Gastroesophageal sphincter (tissue), 4 donors: ENCODE measurements around the gene GNAI2. TPM values are rescaled to one million over a fixed set of nuclear protein-coding genes. Genes with fewer than 3 reads are reported as not detected.
A peak's percentile ranks its signal among the peaks of the same experiment; 100 is the strongest.

Experiments used
- ATAC-seq: fragments of 150-250 bp; one replicate; pipeline ENCODE4 v1.9.1; 2016; ENCODE audit warnings: mild to moderate bottlenecking, moderate library complexity
- H3K27ac ChIP-seq, 4 donors: fragments of 200-600 bp; sonication (generic) in 3 of 4; 1 replicate in 3 of 4; 2 replicates in 1 of 4; pipeline ENCODE4 v1.5.1; 2016 to 2019
- H3K27me3 ChIP-seq: fragments of 200-600 bp; sonication (generic); one replicate; pipeline ENCODE4 v1.5.1; 2019
- H3K36me3 ChIP-seq, 2 donors: fragments of 200-600 bp; sonication (generic); one replicate each; pipeline ENCODE4 v1.5.1; 2019; ENCODE audit warnings: control low read depth in 1 of 2
- H3K4me1 ChIP-seq, 3 donors: fragments of 200-600 bp; sonication (generic); 1 replicate in 2 of 3; 2 replicates in 1 of 3; pipeline ENCODE4 v1.5.1; 2016 to 2019; ENCODE audit warnings: control low read depth in 2 of 3
- H3K4me3 ChIP-seq, 2 donors: fragments of 200-600 bp; sonication (generic); one replicate each; pipeline ENCODE4 v1.5.1; 2019; ENCODE audit warnings: mild to moderate bottlenecking in 1 of 2, moderate library complexity in 1 of 2
- H3K9me3 ChIP-seq, 3 donors: fragments of 200-600 bp; sonication (generic); one replicate each; pipeline ENCODE4 v1.5.1; 2017 to 2019; ENCODE audit warnings: control low read depth in 2 of 3
- EP300 ChIP-seq: sonication (generic); formaldehyde crosslinking; IDR thresholded peaks from one replicate; pipeline ENCODE4 v1.6.1; 2017; ENCODE audit warnings: antibody characterized with exemption, mild to moderate bottlenecking
- POLR2A ChIP-seq, 2 donors: fragments of 450-650 bp; IDR thresholded peaks; one replicate each; pipeline ENCODE4 v1.6.1; 2017; ENCODE audit warnings: antibody characterized with exemption in 2 of 2, mild to moderate bottlenecking in 2 of 2, moderate library complexity in 1 of 2
- POLR2AphosphoS5 ChIP-seq: sonication (generic); formaldehyde crosslinking; IDR thresholded peaks from one replicate; pipeline ENCODE4 v1.6.1; 2017; ENCODE audit warnings: antibody characterized with exemption
- WGBS, 2 donors: methylation state at CpG; one replicate each; pipeline ENCODE4 v1.1.5; 2018; ENCODE audit warnings: low coverage in 1 of 2; 5-methylcytosine and 5-hydroxymethylcytosine counted together
- total RNA-seq, 4 donors: library from RNA; depleted of rRNA; stranded (reverse); fragments of >200 nt; gene quantifications; one replicate each; pipeline ENCODE4 v1.1.0, GENCODE V29; 2016
- TF ChIP-seq, protein P1 (sequence below), 4 experiments: fragments of 200-600 bp in 2 of 4; fragments of 450-650 bp in 2 of 4; sonication (generic) in 1 of 4; IDR thresholded peaks; one replicate each; pipeline ENCODE4 v1.5.1; 2017 to 2019; ENCODE audit warnings: antibody characterized with exemption in 4 of 4, mild to moderate bottlenecking in 2 of 4, moderate library complexity in 2 of 4

Gene GNAI2
- total RNA-seq, result 100 to 1,000 TPM; 172 to 262 (median 222) TPM

DNA sequence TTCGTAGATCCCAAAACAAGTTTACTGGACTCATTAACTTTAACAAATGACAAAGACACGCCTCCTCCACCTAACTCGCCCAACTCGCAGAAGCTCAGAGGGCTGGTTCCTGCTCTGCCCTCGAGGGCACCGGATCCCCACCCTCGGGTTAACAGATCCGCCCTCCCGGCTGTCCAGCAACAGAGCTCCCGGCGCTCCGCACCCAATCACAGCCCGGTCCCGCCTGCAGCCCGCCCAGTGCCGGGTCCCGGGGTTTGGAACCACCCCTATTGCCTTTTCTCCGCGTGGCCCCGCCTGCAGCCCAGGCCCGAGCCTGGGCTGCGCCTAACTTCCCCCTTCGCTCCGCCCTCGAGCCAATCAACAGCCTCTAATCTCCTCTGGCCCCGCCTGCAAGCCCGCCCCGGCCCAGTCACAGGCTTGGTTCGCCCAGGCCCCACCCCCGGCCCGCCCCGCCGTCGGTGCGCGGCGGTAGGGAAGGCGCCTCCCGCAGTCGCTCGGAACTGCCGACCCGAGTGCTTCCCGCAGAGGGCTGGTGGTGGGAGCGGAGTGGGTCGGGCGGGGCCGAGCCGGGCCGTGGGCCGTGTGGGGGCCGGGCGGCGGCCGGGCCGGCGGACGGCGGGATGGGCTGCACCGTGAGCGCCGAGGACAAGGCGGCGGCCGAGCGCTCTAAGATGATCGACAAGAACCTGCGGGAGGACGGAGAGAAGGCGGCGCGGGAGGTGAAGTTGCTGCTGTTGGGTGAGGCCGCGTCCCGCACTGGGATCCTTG is at the start of gene GNAI2:
Gene GNAI2 (plus strand): TSS at position 489 of the 768 bp plus-strand sequence. CDS start 132 bp downstream, at position 621.
- TF ChIP-seq POLR2A (IDR thresholded peaks at IDR 0.05), result peak; percentile 95
- TF ChIP-seq, protein P1, sequence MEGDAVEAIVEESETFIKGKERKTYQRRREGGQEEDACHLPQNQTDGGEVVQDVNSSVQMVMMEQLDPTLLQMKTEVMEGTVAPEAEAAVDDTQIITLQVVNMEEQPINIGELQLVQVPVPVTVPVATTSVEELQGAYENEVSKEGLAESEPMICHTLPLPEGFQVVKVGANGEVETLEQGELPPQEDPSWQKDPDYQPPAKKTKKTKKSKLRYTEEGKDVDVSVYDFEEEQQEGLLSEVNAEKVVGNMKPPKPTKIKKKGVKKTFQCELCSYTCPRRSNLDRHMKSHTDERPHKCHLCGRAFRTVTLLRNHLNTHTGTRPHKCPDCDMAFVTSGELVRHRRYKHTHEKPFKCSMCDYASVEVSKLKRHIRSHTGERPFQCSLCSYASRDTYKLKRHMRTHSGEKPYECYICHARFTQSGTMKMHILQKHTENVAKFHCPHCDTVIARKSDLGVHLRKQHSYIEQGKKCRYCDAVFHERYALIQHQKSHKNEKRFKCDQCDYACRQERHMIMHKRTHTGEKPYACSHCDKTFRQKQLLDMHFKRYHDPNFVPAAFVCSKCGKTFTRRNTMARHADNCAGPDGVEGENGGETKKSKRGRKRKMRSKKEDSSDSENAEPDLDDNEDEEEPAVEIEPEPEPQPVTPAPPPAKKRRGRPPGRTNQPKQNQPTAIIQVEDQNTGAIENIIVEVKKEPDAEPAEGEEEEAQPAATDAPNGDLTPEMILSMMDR (IDR thresholded peaks at IDR 0.05), result peak in 2 of 4 experiments; percentile 31 to 41
- no peak for TF ChIP-seq EP300
- peak; percentile 96 for TF ChIP-seq POLR2AphosphoS5
- peak; percentile 95 for ATAC-seq
- Histone ChIP-seq H3K27ac (peak within 1 kb of the TSS; percentile 83 to 100 (median 97)), H3K4me1 (peaks cover 0 to 47% (median 37%) of the 10 kb centered on the region in 3 donors), H3K9me3 (no peaks in the 10 kb centered on the region), H3K36me3 (peaks cover 0 to 6% of the 10 kb centered on the region in 2 donors), H3K27me3 (no peaks in the 10 kb centered on the region), H3K4me3 (peak within 1 kb of the TSS; percentile 67 to 94)
- WGBS, 2 donors, result 0% methylated on average over 4 of the region's 75 CpGs; no CpG with 5 or more reads in 1 of the 2 donors

DNA sequence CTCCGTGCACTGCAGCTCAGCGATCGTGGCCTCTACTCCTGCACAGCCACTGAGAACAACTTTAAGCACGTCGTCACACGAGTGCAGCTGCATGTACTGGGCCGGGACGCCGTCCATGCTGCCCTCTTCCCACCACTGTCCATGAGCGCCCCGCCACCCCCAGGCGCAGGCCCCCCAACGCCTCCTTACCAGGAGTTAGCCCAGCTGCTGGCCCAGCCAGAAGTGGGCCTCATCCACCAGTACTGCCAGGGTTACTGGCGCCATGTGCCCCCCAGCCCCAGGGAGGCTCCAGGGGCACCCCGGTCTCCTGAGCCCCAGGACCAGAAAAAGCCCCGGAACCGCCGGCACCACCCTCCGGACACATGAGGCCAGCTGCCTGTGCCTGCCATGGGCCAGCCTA is 48.3 kb upstream of the GNAI2 start:
- Histone ChIP-seq H3K4me3 (no peak overlapping the region), H3K9me3 (no peaks in the 10 kb centered on the region), H3K27ac (no peak overlapping the region), H3K27me3 (peaks cover 14% of the 10 kb centered on the region), H3K36me3 (peaks cover 0 to 42% of the 10 kb centered on the region in 2 donors), H3K4me1 (peaks cover 0 to 10% (median under 1%) of the 10 kb centered on the region in 3 donors)
- 94% methylated on average over 5 of the region's 19 CpGs; no CpG with 5 or more reads in 1 of the 2 donors for WGBS, 2 donors
- no peak for ATAC-seq
- TF ChIP-seq POLR2AphosphoS5 (no peak), EP300 (no peak), POLR2A (IDR thresholded peaks at IDR 0.05) (no peak)
- TF ChIP-seq, protein P1 (IDR thresholded peaks at IDR 0.05), result no peak

DNA sequence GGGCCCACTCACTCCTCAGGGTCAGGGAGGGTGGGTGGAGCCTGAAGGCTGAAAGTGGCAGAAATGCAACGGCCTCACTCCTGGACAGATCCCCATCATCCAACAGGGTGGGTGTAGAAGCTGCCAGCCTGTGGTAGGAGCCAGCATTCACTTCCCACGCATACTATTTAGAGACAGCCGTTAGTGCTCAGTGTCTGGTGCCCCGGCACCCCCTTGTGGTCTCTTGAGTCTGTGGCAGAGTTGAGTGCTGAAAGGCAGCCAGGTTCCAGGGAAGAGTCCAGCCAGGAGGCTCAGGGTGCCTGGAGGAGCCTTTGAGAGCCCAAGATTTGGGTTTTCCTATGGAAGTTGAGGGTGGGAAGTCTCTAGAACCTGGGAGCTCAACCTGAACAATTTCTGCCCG is 46.7 kb upstream of the GNAI2 start:
- Histone ChIP-seq H3K4me3 (no peak overlapping the region), H3K9me3 (no peaks in the 10 kb centered on the region), H3K27ac (no peak overlapping the region), H3K4me1 (peaks cover 0 to 25% (median 12%) of the 10 kb centered on the region in 3 donors), H3K36me3 (peaks cover 0 to 35% of the 10 kb centered on the region in 2 donors), H3K27me3 (peaks cover 30% of the 10 kb centered on the region)
- 5% methylated on average over 4 of the region's 5 CpGs; no CpG with 5 or more reads in 1 of the 2 donors for WGBS, 2 donors
- peak; percentile 75 for ATAC-seq
- TF ChIP-seq POLR2A (IDR thresholded peaks at IDR 0.05) (no peak), POLR2AphosphoS5 (peak; percentile 21), EP300 (no peak)
- TF ChIP-seq, protein P1 (IDR thresholded peaks at IDR 0.05), result peak in 3 of 4 experiments; percentile 87 to 90 (median 88)

DNA sequence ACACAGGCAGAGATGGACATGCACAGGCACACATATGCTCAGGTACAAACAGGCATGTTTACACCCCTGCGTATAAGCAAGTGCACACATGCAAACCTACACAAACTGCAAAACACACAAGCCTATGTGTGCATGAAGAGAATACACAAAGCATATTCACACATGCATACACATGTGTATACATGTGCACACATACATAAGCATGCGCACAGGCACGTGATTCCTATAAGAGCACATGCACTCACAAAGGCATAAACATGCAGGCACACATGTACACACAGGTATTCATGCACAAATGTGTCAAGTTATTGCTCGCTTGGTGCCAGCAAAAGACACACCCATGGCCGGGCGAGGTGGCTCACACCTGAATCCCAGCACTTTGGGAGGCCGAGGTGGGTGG is 46.0 kb upstream of the GNAI2 start:
- H3K9me3 ChIP-seq, result no peaks in the 10 kb centered on the region
- H3K27ac ChIP-seq, result no peak overlapping the region
- peaks cover 0 to 29% of the 10 kb centered on the region in 2 donors for H3K36me3 ChIP-seq
- H3K4me3 ChIP-seq, result no peak overlapping the region
- H3K4me1 ChIP-seq, result peaks cover 0 to 32% (median 15%) of the 10 kb centered on the region in 3 donors
- no peak for ATAC-seq
- TF ChIP-seq, protein P1 (IDR thresholded peaks at IDR 0.05), result no peak
- 76 to 93% methylated on average over 4 to 5 of the region's 7 CpGs for WGBS, 2 donors
- H3K27me3 ChIP-seq, result peaks cover 37% of the 10 kb centered on the region
